ENCODE measurements around the gene GOT1.

- no peak for TF ChIP-seq CTCF (IDR thresholded peaks at IDR 0.05)
- TF ChIP-seq POLR2AphosphoS5 (IDR thresholded peaks at IDR 0.05; ENCODE audit: low read depth, low read length), result no peak
- TF ChIP-seq TCF7L2 (IDR thresholded peaks at IDR 0.05; ENCODE audit: low read depth, low read length), result no peak
- no peak for TF ChIP-seq REST (IDR thresholded peaks at IDR 0.05; ENCODE audit: insufficient read depth in 1 of 2, low read depth in 2 of 2, low read length in 1 of 2)
- TF ChIP-seq SIN3A (IDR thresholded peaks at IDR 0.05; ENCODE audit: borderline replicate concordance, insufficient read depth, low read depth, low read length), result no peak
Observed at GRCh38 chr10:99403674-99404073, 26.8 kb downstream of the GOT1 start.
